Mammary epithelial cell (primary cell): ENCODE measurements around the gene PCDHGA8.
"Not testable (repeated sequence)": the region's sequence is repeated elsewhere in the genome, so short reads cannot be mapped to it uniquely, and the experiment has no call there.

ENCODE experiments used
- EZH2 ChIP-seq: IDR thresholded peaks from 2 replicates; pipeline ENCODE4 v1.6.1; 2012; ENCODE audit warnings: low read length, inconsistent platforms, borderline replicate concordance
- TF ChIP-seq, protein P1 (sequence below), 2 donors: IDR thresholded peaks in 1 of 2; conservative IDR thresholded peaks in 1 of 2; 2 replicates each; pipeline ENCODE4 v1.5.1; 2011 to 2012; ENCODE audit warnings: inconsistent platforms in 2 of 2, low read length in 2 of 2, mild to moderate bottlenecking in 2 of 2, control low read depth in 1 of 2, low read depth in 1 of 2; ENCODE audit not compliant: insufficient read depth in 1 of 2; ENCODE audit errors: extremely low read depth in 1 of 2

DNA sequence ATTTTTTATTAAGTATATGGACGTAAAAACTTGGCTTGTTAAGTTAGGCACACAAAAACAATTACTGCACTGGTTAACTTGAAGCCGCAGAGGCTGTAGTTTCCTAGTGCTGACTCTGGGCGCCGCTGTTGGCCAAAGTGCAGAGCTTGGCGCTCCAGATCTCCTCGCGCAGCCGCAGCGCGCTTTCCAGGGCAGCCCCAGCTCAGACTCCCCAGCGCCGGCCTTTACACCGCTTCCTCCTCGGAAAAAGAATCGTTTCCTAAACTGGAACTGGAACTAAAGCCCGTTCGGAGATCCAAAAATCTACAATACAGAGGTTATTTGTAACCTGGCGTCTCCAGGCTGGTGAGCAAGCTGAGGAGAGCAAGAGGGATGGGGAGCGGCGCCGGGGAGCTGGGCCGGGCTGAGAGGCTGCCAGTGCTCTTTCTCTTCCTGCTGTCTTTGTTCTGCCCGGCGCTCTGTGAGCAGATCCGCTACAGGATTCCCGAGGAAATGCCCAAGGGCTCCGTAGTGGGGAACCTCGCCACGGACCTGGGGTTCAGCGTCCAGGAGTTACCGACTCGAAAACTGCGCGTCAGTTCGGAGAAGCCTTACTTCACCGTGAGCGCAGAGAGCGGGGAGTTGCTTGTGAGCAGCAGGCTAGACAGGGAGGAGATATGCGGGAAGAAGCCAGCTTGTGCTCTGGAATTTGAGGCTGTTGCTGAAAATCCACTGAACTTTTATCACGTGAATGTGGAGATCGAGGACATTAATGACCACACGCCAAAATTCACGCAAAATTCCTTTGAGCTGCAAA lies 5.5 kb downstream of the PCDHGA8 start, which contains the start of gene PCDHGB5:
- TF ChIP-seq, protein P1, sequence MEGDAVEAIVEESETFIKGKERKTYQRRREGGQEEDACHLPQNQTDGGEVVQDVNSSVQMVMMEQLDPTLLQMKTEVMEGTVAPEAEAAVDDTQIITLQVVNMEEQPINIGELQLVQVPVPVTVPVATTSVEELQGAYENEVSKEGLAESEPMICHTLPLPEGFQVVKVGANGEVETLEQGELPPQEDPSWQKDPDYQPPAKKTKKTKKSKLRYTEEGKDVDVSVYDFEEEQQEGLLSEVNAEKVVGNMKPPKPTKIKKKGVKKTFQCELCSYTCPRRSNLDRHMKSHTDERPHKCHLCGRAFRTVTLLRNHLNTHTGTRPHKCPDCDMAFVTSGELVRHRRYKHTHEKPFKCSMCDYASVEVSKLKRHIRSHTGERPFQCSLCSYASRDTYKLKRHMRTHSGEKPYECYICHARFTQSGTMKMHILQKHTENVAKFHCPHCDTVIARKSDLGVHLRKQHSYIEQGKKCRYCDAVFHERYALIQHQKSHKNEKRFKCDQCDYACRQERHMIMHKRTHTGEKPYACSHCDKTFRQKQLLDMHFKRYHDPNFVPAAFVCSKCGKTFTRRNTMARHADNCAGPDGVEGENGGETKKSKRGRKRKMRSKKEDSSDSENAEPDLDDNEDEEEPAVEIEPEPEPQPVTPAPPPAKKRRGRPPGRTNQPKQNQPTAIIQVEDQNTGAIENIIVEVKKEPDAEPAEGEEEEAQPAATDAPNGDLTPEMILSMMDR (conservative IDR thresholded peaks at IDR 0.05 in 1 of 2, IDR thresholded peaks at IDR 0.05 in 1 of 2; ENCODE audit: extremely low read depth in 1 of 2, insufficient read depth in 1 of 2, low read depth in 1 of 2, low read length in 2 of 2), result peak; percentile 75 to 81
- not testable (repeated sequence) for TF ChIP-seq EZH2
